Peyer's patch (tissue), 4 donors: Measurements from ENCODE around the gene THOC1.
"Not testable (repeated sequence)": the region's sequence is repeated elsewhere in the genome, so short reads cannot be mapped to it uniquely, and the experiment has no call there.

ENCODE experiments used
- POLR2A ChIP-seq, 2 donors: fragments of 450-650 bp; IDR thresholded peaks; one replicate each; pipeline ENCODE4 v1.5.1; 2017; ENCODE audit warnings: antibody characterized with exemption in 2 of 2, mild to moderate bottlenecking in 2 of 2, moderate library complexity in 2 of 2
- TF ChIP-seq, protein P1 (sequence below), 6 experiments: fragments of 450-650 bp in 4 of 6; fragments of 200-600 bp in 2 of 6; sonication (generic) in 1 of 6; IDR thresholded peaks; one replicate each; pipeline ENCODE4 v1.5.1; 2017 to 2019; ENCODE audit warnings: antibody characterized with exemption in 6 of 6, mild to moderate bottlenecking in 3 of 6, moderate library complexity in 1 of 6

DNA sequence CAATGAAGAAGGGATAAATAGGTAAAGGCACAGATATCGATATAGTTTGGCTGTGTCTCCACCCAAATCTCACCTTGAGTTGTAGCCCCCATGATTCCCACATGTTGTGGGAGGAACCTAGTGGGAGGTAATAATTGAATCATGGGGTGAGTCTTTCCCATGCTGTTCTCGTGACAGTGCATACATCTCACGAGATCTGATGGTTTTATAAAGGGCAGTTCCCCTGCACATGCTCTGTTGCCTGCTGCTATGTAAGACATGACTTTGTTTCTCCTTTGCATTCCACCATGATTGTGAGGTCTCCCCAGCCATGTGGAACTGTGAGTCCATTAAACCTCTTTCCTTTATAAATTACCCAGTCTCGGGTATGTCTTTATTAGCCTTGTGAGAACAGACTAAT is 40.2 kb upstream of the THOC1 start:
- TF ChIP-seq, protein P1, sequence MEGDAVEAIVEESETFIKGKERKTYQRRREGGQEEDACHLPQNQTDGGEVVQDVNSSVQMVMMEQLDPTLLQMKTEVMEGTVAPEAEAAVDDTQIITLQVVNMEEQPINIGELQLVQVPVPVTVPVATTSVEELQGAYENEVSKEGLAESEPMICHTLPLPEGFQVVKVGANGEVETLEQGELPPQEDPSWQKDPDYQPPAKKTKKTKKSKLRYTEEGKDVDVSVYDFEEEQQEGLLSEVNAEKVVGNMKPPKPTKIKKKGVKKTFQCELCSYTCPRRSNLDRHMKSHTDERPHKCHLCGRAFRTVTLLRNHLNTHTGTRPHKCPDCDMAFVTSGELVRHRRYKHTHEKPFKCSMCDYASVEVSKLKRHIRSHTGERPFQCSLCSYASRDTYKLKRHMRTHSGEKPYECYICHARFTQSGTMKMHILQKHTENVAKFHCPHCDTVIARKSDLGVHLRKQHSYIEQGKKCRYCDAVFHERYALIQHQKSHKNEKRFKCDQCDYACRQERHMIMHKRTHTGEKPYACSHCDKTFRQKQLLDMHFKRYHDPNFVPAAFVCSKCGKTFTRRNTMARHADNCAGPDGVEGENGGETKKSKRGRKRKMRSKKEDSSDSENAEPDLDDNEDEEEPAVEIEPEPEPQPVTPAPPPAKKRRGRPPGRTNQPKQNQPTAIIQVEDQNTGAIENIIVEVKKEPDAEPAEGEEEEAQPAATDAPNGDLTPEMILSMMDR (IDR thresholded peaks at IDR 0.05), result not testable (repeated sequence)
- not testable (repeated sequence) for TF ChIP-seq POLR2A (IDR thresholded peaks at IDR 0.05)
